Trophoblast cell (in vitro differentiated cells and primary cell): Measurements from ENCODE around the gene TFRC.
"Not testable (repeated sequence)": the region's sequence is repeated elsewhere in the genome, so short reads cannot be mapped to it uniquely, and the experiment has no call there.

Source experiments
- DNase-seq, 2 donors: peaks; one replicate each; pipeline ENCODE4 v3.0.0-alpha.2; 2016
- H2AFZ ChIP-seq: 2 replicates; pipeline ENCODE4 v1.6.1; 2013; ENCODE audit warnings: low read length, moderate library complexity, mild to moderate bottlenecking; ENCODE audit not compliant: insufficient read depth, poor library complexity
- H2AK5ac ChIP-seq: 2 replicates; pipeline ENCODE4 v1.6.1; 2013; ENCODE audit warnings: mild to moderate bottlenecking, low read length
- H2BK120ac ChIP-seq: 2 replicates; pipeline ENCODE4 v1.6.1; 2013; ENCODE audit warnings: low read length, mild to moderate bottlenecking, moderate library complexity; ENCODE audit not compliant: insufficient read depth, poor library complexity
- H2BK12ac ChIP-seq: 2 replicates; pipeline ENCODE4 v1.6.1; 2013; ENCODE audit warnings: mild to moderate bottlenecking, low read length, moderate library complexity
- H2BK5ac ChIP-seq: 2 replicates; pipeline ENCODE4 v1.6.1; 2013; ENCODE audit warnings: low read length, low read depth, moderate library complexity, mild to moderate bottlenecking; ENCODE audit not compliant: poor library complexity
- H3K14ac ChIP-seq: 2 replicates; pipeline ENCODE4 v1.6.1; 2013; ENCODE audit warnings: mild to moderate bottlenecking, low read length
- H3K18ac ChIP-seq: 2 replicates; pipeline ENCODE4 v1.6.1; 2013; ENCODE audit warnings: mild to moderate bottlenecking, low read length
- H3K23ac ChIP-seq: 2 replicates; pipeline ENCODE4 v1.6.1; 2013; ENCODE audit warnings: low read length
- H3K27ac ChIP-seq: 2 replicates; pipeline ENCODE4 v1.5.1; 2013; ENCODE audit warnings: low read depth, mild to moderate bottlenecking, inconsistent platforms, low read length, moderate library complexity
- H3K27me3 ChIP-seq: 2 replicates; pipeline ENCODE4 v1.6.1; 2013; ENCODE audit warnings: inconsistent platforms, mild to moderate bottlenecking, low read length, moderate library complexity; ENCODE audit not compliant: insufficient read depth
- H3K36me3 ChIP-seq, 2 experiments: 1 replicate in 1 of 2; 2 replicates in 1 of 2; pipeline ENCODE4 v1.6.1; 2013; ENCODE audit warnings: low read length in 2 of 2, mild to moderate bottlenecking in 2 of 2, moderate library complexity in 1 of 2; ENCODE audit not compliant: insufficient read depth in 2 of 2, control insufficient read depth in 1 of 2
- H3K4ac ChIP-seq: 2 replicates; pipeline ENCODE4 v1.6.1; 2013; ENCODE audit warnings: low read depth, mild to moderate bottlenecking, low read length, moderate library complexity
- H3K4me1 ChIP-seq, 2 experiments: 1 replicate in 1 of 2; 2 replicates in 1 of 2; pipeline ENCODE4 v1.6.1; 2013; ENCODE audit warnings: low read length in 2 of 2, mild to moderate bottlenecking in 2 of 2, moderate library complexity in 1 of 2; ENCODE audit not compliant: insufficient read depth in 2 of 2, control insufficient read depth in 1 of 2
- H3K4me2 ChIP-seq: 2 replicates; pipeline ENCODE4 v1.6.1; 2013; ENCODE audit warnings: inconsistent platforms, mild to moderate bottlenecking, low read length, moderate library complexity
- H3K4me3 ChIP-seq: 2 replicates; pipeline ENCODE4 v1.5.1; 2013; ENCODE audit warnings: mild to moderate bottlenecking, low read depth, low read length, inconsistent platforms
- H3K79me1 ChIP-seq: one replicate; pipeline ENCODE4 v1.6.1; 2013; ENCODE audit warnings: low read length
- H3K79me2 ChIP-seq: 2 replicates; pipeline ENCODE4 v1.6.1; 2013; ENCODE audit warnings: low read length, mild to moderate bottlenecking; ENCODE audit not compliant: control insufficient read depth, insufficient read depth, poor library complexity
- H3K9ac ChIP-seq: 2 replicates; pipeline ENCODE4 v1.6.1; 2013; ENCODE audit warnings: mild to moderate bottlenecking, low read length
- H3K9me3 ChIP-seq: 2 replicates; pipeline ENCODE4 v1.6.1; 2013; ENCODE audit warnings: low read depth, mild to moderate bottlenecking, control low read depth, inconsistent platforms, low read length; ENCODE audit not compliant: insufficient read depth
- H4K12ac ChIP-seq: 2 replicates; pipeline ENCODE4 v1.6.1; 2013; ENCODE audit warnings: low read depth, mild to moderate bottlenecking, low read length, moderate library complexity
- H4K8ac ChIP-seq: 2 replicates; pipeline ENCODE4 v1.6.1; 2013; ENCODE audit warnings: low read depth, mild to moderate bottlenecking, low read length, moderate library complexity
- H4K91ac ChIP-seq: one replicate; pipeline ENCODE4 v1.6.1; 2013; ENCODE audit warnings: low read depth, mild to moderate bottlenecking, low read length, moderate library complexity
- WGBS: extraction: QIAGEN DNeasy Blood & Tissue Kit; methylation state at CpG from one replicate; pipeline ENCODE4 v1.1.7; 2013; ENCODE audit warnings: missing lambda C conversion rate; ENCODE audit not compliant: insufficient read length, insufficient coverage; ENCODE audit errors: extremely low coverage; 5-methylcytosine and 5-hydroxymethylcytosine counted together

The TFRC gene

DNA sequence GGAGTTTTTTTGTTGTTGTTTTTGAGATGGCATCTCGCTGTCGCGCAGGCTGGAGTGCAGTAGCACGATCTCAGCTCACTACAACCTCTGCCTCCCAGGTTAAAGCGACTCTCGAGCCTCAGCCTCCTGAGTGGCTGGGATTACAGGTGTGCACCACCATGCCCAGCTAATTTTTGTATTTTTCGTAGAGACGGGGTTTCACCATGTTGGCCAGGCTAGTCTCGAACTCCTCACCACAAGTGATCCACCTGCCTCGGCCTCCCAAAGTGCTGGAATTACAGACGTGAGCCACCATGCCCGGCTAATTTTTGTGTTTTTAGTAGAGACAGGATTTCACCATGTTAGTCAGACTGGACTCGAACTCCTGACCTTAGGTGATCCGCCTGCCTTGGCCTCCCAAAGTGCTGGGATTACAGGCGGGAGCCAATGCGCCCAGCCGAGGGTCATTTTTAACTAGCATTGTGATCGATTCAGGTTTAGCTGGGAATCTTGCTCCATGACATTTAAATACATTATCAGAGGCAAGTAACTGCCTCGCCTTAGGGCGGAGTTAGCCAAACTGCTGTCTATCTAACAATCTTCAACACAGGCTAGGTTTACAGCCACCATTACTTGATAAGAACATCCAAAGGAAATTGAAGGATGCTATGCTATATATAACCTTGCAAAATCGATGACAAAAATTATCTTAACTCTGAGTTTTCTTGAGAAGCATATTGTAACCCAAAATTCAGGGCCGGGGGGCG, 1.6 kb downstream of the TFRC start:
- not testable (repeated sequence) for H4K8ac ChIP-seq, H3K14ac ChIP-seq, H2BK120ac ChIP-seq, H3K23ac ChIP-seq, H2AK5ac ChIP-seq, H3K79me1 ChIP-seq, H3K9me3 ChIP-seq, H2AFZ ChIP-seq, DNase-seq, H3K4me3 ChIP-seq, H3K36me3 ChIP-seq, H2BK5ac ChIP-seq, H3K27me3 ChIP-seq, H3K4me1 ChIP-seq, H2BK12ac ChIP-seq, H3K27ac ChIP-seq, H4K91ac ChIP-seq, H4K12ac ChIP-seq, H3K18ac ChIP-seq, H3K9ac ChIP-seq
- peak overlapping the region; percentile 82 for H3K4me2 ChIP-seq
- peaks cover 16% of the 10 kb centered on the region for H3K79me2 ChIP-seq
- no CpG with 5 or more reads among the region's 23 CpGs for WGBS
- peak overlapping the region; percentile 86 for H3K4ac ChIP-seq

DNA sequence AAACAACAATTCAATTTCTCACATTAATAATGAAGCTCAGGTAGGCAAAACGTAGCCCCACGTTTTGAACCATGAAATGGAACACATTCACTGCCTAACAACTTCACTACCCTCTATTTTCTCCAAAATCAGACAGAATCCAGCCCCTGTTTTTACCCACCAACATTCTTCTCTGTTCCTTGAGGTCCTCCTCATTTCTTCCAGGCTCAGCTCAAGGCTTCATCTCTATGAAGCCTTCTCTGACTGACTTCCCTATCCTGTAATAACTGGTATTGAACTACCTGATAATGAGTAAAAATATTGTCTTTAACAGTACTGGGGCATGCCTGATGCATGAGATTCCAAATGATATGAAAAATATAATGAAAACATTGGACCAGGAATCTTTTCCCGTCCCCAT, 2.2 kb downstream of the TFRC start:
- H3K23ac ChIP-seq: no peak overlapping the region
- H4K91ac ChIP-seq: no peak overlapping the region
- H3K18ac ChIP-seq: no peak overlapping the region
- peaks cover 0 to 1% of the 10 kb centered on the region in 2 experiments for H3K4me1 ChIP-seq
- H3K79me2 ChIP-seq: peaks cover 16% of the 10 kb centered on the region
- H3K36me3 ChIP-seq: peaks cover 7 to 9% of the 10 kb centered on the region in 2 experiments
- H3K79me1 ChIP-seq: peaks cover 5% of the 10 kb centered on the region
- H3K9me3 ChIP-seq: no peaks in the 10 kb centered on the region
- H2AK5ac ChIP-seq: no peak overlapping the region
- no peak overlapping the region for H3K14ac ChIP-seq
- H2BK120ac ChIP-seq: no peak overlapping the region
- no peak overlapping the region for H3K4me2 ChIP-seq
- no peak overlapping the region for H4K8ac ChIP-seq
- H4K12ac ChIP-seq: no peak overlapping the region
- H2BK5ac ChIP-seq: no peak overlapping the region
- no peak overlapping the region for H3K4me3 ChIP-seq
- WGBS: no CpG with 5 or more reads among the region's 3 CpGs
- no peak overlapping the region for H3K27ac ChIP-seq
- no peak for DNase-seq
- H3K9ac ChIP-seq: no peak overlapping the region
- H3K4ac ChIP-seq: peak overlapping the region; percentile 86
- no peak overlapping the region for H2AFZ ChIP-seq
- no peaks in the 10 kb centered on the region for H3K27me3 ChIP-seq
- H2BK12ac ChIP-seq: no peak overlapping the region

DNA sequence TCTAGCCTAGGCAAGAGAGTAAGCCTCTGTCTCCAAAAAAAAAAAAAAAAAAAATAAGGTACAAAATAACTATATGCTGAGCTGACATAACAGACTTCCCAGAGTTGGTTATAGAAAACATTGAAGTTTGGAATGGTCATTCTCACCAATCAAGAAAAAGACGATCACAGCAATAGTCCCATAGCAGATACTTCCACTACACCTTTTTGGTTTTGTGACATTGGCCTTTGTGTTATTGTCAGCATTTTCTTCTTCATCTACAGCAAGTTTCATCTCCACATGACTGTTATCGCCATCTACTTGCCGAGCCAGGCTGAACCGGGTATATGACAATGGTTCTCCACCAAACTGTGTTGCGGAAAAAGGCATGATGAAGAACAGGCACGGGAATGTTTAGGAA, 6.9 kb downstream of the TFRC start:
- no CpG with 5 or more reads among the region's 6 CpGs for WGBS
- Histone ChIP-seq H4K8ac (no peak overlapping the region), H2AK5ac (no peak overlapping the region), H3K23ac (no peak overlapping the region), H3K4me1 (no peaks in the 10 kb centered on the region), H4K12ac (no peak overlapping the region), H3K79me1 (no peaks in the 10 kb centered on the region), H3K36me3 (peaks cover 13 to 19% of the 10 kb centered on the region in 2 experiments), H3K27me3 (no peaks in the 10 kb centered on the region), H3K4me2 (no peak overlapping the region), H3K18ac (no peak overlapping the region), H3K4me3 (no peak overlapping the region), H2AFZ (no peak overlapping the region), H3K9ac (no peak overlapping the region), H4K91ac (no peak overlapping the region), H2BK5ac (no peak overlapping the region), H3K27ac (no peak overlapping the region), H3K14ac (no peak overlapping the region), H3K4ac (no peak overlapping the region), H3K9me3 (no peaks in the 10 kb centered on the region), H2BK120ac (no peak overlapping the region), H3K79me2 (peaks cover 5% of the 10 kb centered on the region), H2BK12ac (no peak overlapping the region)
- DNase-seq: no peak

DNA sequence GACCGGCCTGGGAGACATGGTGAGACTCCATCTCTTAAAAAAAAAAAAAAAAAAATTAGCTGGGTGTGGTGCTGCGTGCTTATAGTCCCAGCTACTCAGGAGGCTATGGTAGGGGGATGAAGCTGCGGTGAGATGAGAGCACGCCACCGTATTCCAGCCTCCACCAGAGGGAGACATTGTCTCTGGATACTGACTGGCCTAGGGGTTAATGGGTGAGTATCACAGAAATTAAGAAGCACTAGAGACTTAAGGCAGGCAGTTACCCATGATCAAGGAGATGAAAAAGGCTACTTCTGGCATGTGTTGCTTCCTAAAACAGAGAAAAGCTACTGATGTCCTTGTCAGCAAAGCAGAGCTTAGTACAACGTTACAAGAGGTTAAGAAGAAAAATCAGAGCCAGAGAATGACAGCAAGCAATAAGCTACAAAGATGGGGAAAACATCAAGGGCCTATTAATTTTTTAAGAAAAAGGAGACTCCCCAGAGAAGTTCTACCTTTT, 8.6 kb downstream of the TFRC start:
- no peak overlapping the region for H3K9ac ChIP-seq
- WGBS: no CpG with 5 or more reads among the region's 6 CpGs

More for the DNA sequence above, 8.6 kb downstream of the TFRC start:
- Histone ChIP-seq H3K4me3 (no peak overlapping the region), H4K91ac (no peak overlapping the region), H3K23ac (no peak overlapping the region), H3K18ac (no peak overlapping the region), H3K4ac (no peak overlapping the region), H3K4me1 (no peaks in the 10 kb centered on the region), H3K9me3 (no peaks in the 10 kb centered on the region), H3K27me3 (no peaks in the 10 kb centered on the region), H3K79me1 (no peaks in the 10 kb centered on the region), H4K8ac (no peak overlapping the region), H2AFZ (no peak overlapping the region), H3K4me2 (no peak overlapping the region), H3K79me2 (no peaks in the 10 kb centered on the region), H2AK5ac (no peak overlapping the region), H4K12ac (no peak overlapping the region), H2BK5ac (no peak overlapping the region), H3K27ac (no peak overlapping the region), H2BK12ac (no peak overlapping the region), H3K36me3 (peaks cover 17 to 24% of the 10 kb centered on the region in 2 experiments), H3K14ac (no peak overlapping the region), H2BK120ac (no peak overlapping the region)
- peak; percentile 65 to 87 for DNase-seq
